ENCODE measurements around the gene DDAH1.

DNA sequence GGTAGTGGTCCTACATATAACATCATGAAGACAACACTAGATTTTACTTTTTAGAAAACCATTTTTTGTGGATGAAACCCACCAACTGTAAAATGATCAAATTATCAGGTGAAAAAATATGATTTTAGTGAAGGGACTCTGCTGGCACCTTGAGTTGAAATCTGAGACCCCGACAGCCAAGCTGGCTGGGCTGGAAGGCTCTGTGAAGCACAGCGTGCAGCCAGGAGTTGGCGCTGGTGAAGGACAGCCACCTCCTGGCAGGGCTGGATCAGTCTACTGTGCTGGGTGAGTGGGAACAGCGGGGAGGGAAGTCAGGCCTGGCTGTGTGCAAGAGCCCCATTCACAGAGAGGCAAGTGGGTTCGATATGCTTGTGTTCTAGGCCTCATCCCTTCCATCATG lies 47.9 kb downstream of the DDAH1 start:
- TF ChIP-seq TAF1 (IDR thresholded peaks at IDR 0.05; ENCODE audit: low read depth, low read length) (no peak), POLR2A (IDR thresholded peaks at IDR 0.05; ENCODE audit: low read depth, low read length) (no peak), POLR2AphosphoS5 (IDR thresholded peaks at IDR 0.05; ENCODE audit: low read depth, low read length) (no peak)

Data from GM12891 (cell line).